ENCODE data around the gene ZFP64.

Gene ZFP64

DNA sequence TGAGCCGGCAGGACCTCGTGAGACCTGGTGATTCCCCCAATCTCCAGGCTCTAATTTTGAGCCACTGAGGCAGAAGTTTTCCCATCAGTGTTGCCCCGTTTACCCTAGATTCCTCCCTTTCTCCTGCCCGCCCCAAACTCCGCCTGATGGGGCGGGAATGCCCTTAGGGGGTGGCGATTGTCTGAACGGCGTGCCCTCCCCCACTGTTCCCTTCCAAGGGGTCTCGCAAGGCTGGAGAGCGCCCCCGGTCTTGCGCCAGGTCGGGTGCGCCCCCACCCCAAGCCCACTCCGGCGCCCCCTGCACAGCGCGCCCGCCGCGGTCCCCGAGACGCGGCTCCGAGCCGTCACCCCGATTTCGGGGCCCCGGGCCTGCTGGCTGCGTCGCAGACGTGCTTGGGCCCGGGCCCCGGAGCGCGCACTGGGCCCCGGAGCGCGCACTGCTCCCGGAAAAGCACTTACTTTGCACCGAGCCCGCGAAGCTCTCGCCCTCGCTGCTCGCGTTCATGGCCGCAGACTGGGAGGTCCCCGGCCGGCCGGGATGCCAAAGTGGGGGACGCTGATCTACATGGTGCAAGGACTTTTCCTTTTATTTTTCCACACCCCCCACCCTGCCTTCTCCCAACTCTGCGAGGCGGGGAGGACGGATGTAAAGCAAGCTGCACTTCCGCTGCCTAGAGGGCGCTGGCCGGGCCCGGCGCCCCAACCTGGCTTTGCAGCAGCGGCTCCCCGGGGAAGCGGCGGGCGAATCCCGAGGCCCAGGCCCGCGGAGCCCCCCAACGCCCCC is at the start of gene ZFP64:
ZFP64 (minus strand) TSS at position 648 of the 784 bp plus-strand sequence; CDS start at position 505, 143 bp downstream.
- DNase-seq (ENCODE audit: insufficient read length, low spot score) (no peak), FAIRE-seq (no peak)
- TF ChIP-seq, protein P1, sequence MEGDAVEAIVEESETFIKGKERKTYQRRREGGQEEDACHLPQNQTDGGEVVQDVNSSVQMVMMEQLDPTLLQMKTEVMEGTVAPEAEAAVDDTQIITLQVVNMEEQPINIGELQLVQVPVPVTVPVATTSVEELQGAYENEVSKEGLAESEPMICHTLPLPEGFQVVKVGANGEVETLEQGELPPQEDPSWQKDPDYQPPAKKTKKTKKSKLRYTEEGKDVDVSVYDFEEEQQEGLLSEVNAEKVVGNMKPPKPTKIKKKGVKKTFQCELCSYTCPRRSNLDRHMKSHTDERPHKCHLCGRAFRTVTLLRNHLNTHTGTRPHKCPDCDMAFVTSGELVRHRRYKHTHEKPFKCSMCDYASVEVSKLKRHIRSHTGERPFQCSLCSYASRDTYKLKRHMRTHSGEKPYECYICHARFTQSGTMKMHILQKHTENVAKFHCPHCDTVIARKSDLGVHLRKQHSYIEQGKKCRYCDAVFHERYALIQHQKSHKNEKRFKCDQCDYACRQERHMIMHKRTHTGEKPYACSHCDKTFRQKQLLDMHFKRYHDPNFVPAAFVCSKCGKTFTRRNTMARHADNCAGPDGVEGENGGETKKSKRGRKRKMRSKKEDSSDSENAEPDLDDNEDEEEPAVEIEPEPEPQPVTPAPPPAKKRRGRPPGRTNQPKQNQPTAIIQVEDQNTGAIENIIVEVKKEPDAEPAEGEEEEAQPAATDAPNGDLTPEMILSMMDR (IDR thresholded peaks at IDR 0.05; ENCODE audit: insufficient read depth, missing control alignments): peak; percentile 56

DNA sequence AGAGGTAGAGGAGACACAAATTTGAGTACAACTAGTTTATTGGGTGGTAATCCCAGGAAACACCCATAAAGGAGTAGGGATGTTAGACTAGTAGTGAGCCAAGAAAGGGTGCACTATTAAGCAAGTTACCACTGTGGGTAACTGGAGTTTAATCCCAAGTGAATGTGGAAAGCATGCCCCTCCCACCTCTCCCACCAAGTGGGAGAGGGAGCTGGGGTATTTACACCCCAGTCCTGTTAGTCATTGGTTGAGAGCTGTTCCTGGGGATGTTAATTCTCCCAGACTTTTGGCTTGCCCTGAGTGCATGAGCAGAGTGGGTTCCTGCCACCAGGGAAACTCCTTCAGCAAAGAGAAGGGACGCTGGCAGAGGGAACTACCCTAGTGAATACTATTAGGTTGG is 49.2 kb upstream of the ZFP64 start:
- FAIRE-seq (no peak), DNase-seq (ENCODE audit: insufficient read length, low spot score) (no peak)
- TF ChIP-seq, protein P1 (IDR thresholded peaks at IDR 0.05; ENCODE audit: insufficient read depth, missing control alignments): no peak

DNA sequence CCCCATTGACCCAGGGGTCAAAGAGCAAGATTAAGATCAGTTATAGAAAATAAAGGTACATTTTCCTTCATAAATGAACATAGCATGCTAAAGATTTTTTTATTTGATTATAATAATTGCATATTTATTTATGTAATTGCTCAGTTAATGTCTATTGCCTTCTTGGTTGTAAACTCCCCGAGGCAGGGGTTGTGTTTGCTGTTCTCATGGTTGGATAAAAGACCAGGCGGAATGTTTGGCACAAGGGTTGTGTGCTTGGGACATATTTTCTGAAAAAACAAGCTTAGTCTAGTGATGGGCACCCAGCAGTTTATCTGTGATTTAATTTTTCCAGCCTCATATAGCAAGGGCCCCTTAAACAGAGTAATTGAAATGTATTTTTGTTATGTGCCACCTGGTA is 47.5 kb upstream of the ZFP64 start:
- no peak for DNase-seq (ENCODE audit: insufficient read length, low spot score)
- TF ChIP-seq, protein P1 (IDR thresholded peaks at IDR 0.05; ENCODE audit: insufficient read depth, missing control alignments): no peak
- FAIRE-seq: no peak

DNA sequence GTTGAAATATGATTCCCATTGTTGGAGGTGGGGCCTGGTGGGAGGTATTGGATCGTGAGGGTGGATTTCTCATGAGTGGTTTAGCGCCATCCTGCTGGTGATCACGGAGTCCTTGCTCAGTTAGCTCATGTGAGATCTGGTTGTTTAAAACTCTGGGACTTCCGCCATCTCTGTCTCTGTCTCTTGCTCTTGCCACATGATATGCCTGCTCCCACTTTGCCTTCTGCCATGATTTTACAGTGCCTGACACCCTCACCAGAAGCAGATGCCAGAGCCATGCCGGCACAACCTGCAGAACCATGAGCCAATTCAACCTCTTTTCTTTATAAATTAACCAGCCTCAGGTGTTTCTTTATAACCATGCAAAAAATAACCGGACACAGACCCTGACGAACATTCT is 44.7 kb upstream of the ZFP64 start:
- TF ChIP-seq, protein P1 (IDR thresholded peaks at IDR 0.05; ENCODE audit: insufficient read depth, missing control alignments): no peak
- DNase-seq (ENCODE audit: insufficient read length, low spot score) (no peak), FAIRE-seq (no peak)

DNA sequence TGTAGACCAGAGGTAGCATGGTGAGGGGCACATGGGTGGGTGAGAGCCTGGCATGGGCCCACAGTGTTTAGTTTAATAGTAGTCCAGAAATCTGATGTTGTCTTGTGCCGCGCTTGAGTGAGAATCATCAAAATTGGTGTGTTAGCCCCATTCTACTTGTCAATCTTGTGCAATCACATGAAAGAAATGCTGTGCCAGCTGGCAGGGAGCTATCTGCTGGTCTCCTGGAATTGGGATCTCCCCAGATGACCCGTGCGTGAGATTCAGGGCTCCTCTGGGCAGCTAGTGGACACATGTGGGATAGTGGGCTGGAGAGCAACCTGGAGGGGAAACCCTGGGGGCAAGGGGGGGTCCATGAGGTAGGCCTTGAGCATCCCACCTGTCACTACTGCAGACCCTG is 43.5 kb upstream of the ZFP64 start:
- FAIRE-seq (no peak), DNase-seq (ENCODE audit: insufficient read length, low spot score) (no peak)
- TF ChIP-seq, protein P1 (IDR thresholded peaks at IDR 0.05; ENCODE audit: insufficient read depth, missing control alignments): no peak

DNA sequence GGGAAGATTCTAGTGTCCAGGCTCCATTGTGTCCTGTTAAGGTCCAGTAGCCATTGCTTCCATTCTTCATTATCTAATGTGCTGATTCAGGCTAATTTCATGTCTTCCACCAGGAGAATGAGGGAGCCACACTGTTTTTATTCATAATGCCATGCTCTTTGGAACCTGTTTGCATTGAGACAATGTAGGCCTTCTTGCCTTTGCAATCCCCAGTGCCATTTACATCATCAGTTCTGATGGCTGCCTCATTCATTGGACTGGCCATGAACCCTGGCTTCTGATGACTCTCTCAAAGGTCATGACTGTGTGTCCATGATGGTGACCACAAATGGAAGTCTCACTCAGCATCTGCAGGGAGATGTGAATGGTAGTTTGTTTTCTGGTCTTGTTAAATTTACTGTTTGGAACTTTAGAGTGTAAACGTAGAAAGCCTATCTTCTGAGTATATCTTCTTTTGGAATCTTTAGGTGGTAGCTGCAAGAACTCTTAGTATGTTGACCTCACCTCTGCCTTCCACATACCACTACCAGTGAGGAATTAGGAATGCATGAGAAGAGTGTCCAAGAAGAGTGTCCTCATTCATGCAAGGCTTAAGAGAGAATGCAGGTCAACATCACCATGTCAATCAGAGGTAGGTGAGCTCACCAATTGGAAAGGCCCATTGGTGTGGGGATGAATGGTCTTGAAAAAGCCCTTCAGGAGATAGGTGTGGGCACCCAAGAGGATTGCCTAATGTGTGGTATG is 42.9 kb upstream of the ZFP64 start:
- DNase-seq (ENCODE audit: insufficient read length, low spot score) (no peak), FAIRE-seq (no peak)
- TF ChIP-seq, protein P1 (IDR thresholded peaks at IDR 0.05; ENCODE audit: insufficient read depth, missing control alignments): no peak
